Measurements from ENCODE around the gene GATM. TPM values are rescaled to one million over a fixed set of nuclear protein-coding genes. Genes with fewer than 3 reads are reported as not detected.

GATM gene
- total RNA-seq, 3 donors from 2014 or later, result 7.7 to 21.2 (median 8.9) TPM

- no peaks in the 10 kb centered on the region for H3K9me3 ChIP-seq
- H3K4me3 ChIP-seq, result no peak overlapping the region
- no peak for TF ChIP-seq CTCF (IDR thresholded peaks at IDR 0.05)
- intact Hi-C loops (cut with DNase I, micrococcal nuclease), result loop anchor here in 1 of 2 donors (10.0 kb wide), 1 partner anchor 89 kb away; no protein-coding TSS in a partner anchor
- H3K36me3 ChIP-seq (ENCODE audit: low read depth), result no peaks in the 10 kb centered on the region
- H3K4me1 ChIP-seq (ENCODE audit: low read depth), result no peaks in the 10 kb centered on the region
- peak; percentile 42 for ATAC-seq
- no peak for DNase-seq
These were observed 15.5 kb upstream of the GATM start for GRCh38 chr15:45393851-45394250.

- TF ChIP-seq CTCF (IDR thresholded peaks at IDR 0.05), result no peak
- intact Hi-C loops (cut with DNase I, micrococcal nuclease), result loop anchor here in 1 of 2 donors (10.0 kb wide), 1 partner anchor 88 kb away; no protein-coding TSS in a partner anchor
These were observed 14.2 kb upstream of the GATM start for GRCh38 chr15:45392584-45392855.

GRCh38 chr15:45391746-45392583 lies 13.6 kb upstream of the GATM start:
- intact Hi-C loops (cut with DNase I, micrococcal nuclease), result loop anchor here in 1 of 2 donors (10.0 kb wide), 1 partner anchor 87 kb away; no protein-coding TSS in a partner anchor
- no peak for TF ChIP-seq CTCF (IDR thresholded peaks at IDR 0.05)

More at GRCh38 chr15:45392584-45392855, 14.2 kb upstream of the GATM start:
- DNase-seq (no peak), ATAC-seq (no peak)
- Histone ChIP-seq H3K36me3 (ENCODE audit: low read depth) (no peaks in the 10 kb centered on the region), H3K4me1 (ENCODE audit: low read depth) (no peaks in the 10 kb centered on the region), H3K9me3 (no peaks in the 10 kb centered on the region), H3K4me3 (no peak overlapping the region)

GRCh38 chr15:45389351-45389750 lies 11.0 kb upstream of the GATM start:
- no peak for DNase-seq
- TF ChIP-seq CTCF (IDR thresholded peaks at IDR 0.05), result no peak
- H3K9me3 ChIP-seq, result no peaks in the 10 kb centered on the region
- intact Hi-C loops (cut with DNase I, micrococcal nuclease), result loop anchor here in 1 of 2 donors (10.0 kb wide), 1 partner anchor 225 kb away; no protein-coding TSS in a partner anchor
- ATAC-seq, result no peak
- no peak overlapping the region for H3K4me3 ChIP-seq
- H3K36me3 ChIP-seq (ENCODE audit: low read depth), result no peaks in the 10 kb centered on the region
- no peaks in the 10 kb centered on the region for H3K4me1 ChIP-seq (ENCODE audit: low read depth)

More at GRCh38 chr15:45391746-45392583, 13.6 kb upstream of the GATM start:
- Histone ChIP-seq H3K9me3 (no peaks in the 10 kb centered on the region), H3K4me1 (ENCODE audit: low read depth) (no peaks in the 10 kb centered on the region), H3K4me3 (no peak overlapping the region), H3K36me3 (ENCODE audit: low read depth) (no peaks in the 10 kb centered on the region)
- ATAC-seq, result peak; percentile 65
- DNase-seq, result no peak

- DNase-seq, result no peak
- Histone ChIP-seq H3K4me3 (no peak overlapping the region), H3K9me3 (no peaks in the 10 kb centered on the region), H3K4me1 (ENCODE audit: low read depth) (no peaks in the 10 kb centered on the region), H3K36me3 (ENCODE audit: low read depth) (no peaks in the 10 kb centered on the region)
- intact Hi-C loops (cut with DNase I, micrococcal nuclease), result loop anchor here in 1 of 2 donors (10.0 kb wide), 1 partner anchor 223 kb away; no protein-coding TSS in a partner anchor
- peak; percentile 33 for ATAC-seq
- TF ChIP-seq CTCF (IDR thresholded peaks at IDR 0.05), result no peak
These were observed 9.2 kb upstream of the GATM start for GRCh38 chr15:45387380-45388007.
